ENCODE data around the gene FLYWCH2.
A peak's percentile ranks its signal among the peaks of the same experiment; 100 is the strongest.
"Not testable (repeated sequence)": the region's sequence is repeated elsewhere in the genome, so short reads cannot be mapped to it uniquely, and the experiment has no call there.

FLYWCH2 gene

DNA sequence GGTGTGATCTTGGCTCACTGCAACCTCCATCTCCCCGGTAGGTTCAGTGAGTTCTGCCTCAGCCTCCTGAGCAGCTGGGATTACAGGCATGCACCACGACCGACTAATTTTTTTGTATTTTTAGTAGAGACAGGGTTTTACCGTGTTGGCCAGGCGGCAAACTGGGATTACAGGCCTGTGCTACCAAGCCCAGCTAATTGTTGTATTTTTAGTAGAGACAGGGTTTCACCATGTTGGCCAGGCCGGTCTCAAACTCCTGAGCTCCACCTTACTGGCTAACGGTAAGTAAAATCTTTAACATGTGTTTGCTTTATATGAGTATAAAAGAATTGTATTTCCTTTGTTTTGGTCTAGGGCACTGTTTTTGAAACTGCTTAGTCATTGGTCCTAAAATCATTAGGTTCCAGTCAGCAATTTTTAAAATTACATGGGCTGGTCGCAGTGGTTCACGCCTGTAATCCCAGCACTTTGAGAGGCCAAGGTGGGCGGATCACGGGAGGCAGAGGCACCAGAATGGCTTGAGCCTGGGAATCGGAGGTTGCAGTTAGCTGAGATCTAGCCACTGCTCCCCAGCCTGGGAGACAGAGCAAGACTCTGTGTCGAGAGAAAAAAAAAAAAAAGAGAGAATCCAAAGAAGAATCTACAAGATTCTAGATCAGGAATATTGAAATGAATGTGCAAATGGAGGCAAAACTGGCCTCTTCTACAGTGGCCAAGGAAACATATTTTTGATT lies 32.3 kb downstream of the FLYWCH2 start:
- DNase-seq = no peak

DNA sequence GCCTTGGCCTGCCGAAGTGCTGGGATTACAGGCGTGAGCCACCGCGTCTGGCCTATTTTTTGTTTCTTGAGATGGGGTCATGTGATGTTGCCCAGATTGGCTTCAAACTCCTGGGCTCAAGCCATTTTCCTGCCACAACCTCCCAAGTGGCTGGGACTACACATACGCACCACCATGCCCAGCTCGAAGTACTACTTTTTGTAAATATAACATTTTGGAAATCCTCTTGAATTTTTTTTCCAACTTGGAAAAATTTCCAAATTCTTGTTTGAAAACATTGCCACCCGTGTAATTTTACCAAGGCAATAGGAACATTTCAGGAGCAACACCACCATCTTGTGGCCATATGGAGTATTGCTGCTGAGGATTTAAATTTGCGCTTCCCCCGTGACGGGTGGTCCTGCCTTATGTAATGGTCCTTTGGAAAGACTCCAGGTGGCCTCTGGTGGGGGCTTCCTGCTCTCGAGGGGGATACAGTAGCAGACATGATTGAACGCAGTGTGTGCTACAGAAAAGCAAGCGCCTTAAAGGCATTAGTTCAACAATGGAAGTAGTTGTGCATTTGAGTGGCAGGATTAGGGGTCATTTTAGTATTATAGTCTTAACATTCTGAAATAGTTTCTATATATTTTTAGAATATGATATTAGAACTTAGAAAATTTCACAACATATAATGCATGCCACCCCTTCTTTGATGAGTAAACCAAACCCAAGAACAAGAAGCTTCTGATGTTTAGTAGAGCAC lies 36.7 kb downstream of the FLYWCH2 start:
- peak; percentile 1 for DNase-seq

DNA sequence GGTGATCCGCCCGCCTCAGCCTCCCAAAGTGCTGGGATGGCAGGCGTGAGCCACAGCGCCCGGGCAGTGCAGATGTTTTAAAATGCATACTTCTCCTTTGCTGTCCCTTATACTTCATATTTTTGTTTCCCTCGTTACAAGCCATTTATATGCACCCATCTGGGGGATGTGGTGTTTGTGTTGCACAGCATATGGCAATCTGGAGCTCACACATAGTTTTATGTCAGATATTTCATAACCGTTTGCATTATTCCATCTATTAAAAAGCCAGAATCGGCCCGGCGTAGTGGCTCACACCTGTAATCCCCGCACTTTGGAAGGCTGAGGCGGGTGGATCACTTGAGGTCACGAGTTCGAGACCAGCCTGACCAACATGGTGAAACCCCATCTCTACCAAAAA lies 40.5 kb downstream of the FLYWCH2 start:
- no peak for DNase-seq

- no peak for DNase-seq
Observed at GRCh38 chr16:2924901-2925755, 42.1 kb downstream of the FLYWCH2 start.

DNA sequence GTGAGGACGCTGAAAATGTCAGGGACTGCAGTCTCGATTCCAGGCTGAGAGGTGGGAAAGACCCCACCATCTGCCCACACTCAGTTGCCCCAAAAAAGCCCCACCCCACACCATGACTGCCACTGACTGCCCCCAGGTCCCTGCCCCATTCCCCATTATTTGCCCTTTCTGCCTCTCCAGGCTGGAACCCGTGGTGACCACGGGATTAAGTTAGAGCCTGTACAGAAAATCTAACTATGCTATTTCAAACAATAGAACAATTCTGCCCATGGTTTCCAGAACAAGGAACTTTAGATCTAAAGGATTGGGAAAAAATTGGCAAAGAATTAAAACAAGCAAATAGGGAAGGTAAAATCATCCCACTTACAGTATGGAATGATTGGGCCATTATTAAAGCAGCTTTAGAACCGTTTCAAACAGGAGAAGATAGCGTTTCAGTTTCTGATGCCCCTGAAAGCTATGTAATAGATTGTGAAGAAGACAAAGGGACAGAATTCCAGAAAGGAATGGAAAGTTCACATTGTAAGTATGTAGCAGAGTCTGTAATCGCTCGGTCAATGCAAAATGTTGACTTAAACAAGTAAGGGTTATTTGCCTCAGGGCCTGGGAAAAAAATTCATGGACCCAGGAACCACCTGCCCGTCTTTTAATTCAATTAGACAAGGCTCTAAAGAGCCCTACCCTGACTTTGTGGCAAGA lies 43.1 kb downstream of the FLYWCH2 start:
- DNase-seq = no peak

DNA sequence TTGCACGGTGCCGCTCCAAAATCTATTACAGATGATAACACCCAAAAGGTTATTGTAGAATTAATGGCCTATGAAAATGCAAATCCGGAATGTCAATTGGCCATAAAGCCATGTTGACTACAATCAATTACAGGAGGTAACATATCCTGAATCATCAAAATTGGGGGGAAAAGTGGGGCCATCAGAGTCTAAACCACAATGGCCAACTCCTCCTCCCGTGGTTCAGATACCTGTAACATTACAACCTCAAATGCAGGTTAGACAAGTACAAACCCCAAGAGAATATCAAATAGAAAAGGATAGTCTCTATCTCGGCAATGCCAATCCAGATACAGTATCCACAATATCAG lies 43.6 kb downstream of the FLYWCH2 start:
- DNase-seq = no peak

DNA sequence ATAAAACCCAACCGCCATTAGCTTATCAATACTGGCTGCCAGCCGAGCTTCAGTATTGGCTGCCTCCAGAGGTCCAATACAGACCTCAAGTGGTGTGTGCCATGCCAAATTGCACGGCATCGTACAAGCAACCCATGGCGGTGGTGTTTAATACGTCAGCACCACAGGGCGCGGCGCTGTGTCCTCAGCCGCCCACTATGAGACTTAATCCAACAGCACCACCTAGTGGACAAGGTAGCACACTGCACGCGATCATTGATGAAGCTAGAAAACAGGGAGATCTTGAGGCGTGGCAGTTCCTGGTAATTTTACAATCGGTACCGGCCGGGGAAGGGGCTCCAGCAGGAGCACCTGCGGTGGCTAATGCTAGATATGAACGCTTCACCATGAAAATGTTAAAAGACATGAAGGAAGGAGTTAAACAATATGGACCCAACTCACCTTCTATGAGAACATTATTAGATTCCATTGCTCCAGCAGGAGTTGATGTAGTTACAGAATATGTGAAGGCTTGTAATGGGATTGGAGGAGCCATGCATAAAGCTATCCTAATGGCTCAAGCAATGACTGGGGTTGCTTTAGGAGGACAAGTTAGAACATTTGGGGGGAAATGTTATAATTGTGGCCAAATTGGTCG lies 44.1 kb downstream of the FLYWCH2 start:
- peak; percentile 88 for DNase-seq

DNA sequence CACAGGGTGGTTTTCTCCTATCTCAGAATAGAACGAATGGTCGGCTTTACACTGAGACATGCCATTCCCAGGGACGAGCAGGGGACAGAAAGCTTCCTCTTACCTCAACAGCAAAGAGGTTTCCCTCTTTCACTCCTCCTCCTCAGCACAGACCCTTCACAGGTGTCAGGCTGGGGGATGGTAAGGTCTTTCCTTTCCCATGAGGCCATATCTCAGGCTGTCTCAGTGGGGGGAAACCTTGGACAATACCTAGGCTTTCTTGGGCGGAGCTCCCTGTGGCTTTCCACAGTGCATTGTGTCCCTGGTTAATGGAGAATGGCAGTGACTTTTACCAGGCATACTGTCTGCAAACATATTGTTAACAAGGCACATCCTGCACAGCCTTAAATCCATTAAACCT lies 45.1 kb downstream of the FLYWCH2 start:
- not testable (repeated sequence) for DNase-seq

- DNase-seq = no peak
Observed at GRCh38 chr16:2928796-2929195, 45.8 kb downstream of the FLYWCH2 start.

DNA sequence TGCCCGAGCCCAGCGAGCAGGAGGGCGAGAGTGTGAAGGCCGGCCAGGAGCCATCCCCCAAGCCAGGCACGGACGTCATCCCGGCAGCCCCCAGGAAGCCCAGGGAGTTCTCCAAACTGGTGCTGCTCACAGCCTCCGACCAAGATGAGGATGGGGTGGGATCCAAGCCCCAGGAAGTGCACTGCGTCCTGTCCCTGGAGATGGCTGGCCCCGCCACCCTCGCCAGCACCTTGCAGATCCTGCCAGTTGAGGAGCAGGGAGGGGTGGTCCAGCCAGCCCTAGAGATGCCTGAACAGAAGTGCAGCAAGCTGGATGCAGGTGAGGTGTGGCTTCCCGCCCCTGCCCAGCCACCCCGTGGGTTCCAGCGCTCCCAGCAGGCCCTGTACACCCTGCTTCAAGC lies 46.7 kb downstream of the FLYWCH2 start:
- no peak for DNase-seq

GRCh38 chr16:2930236-2930635 lies 47.2 kb downstream of the FLYWCH2 start:
- no peak for DNase-seq

GRCh38 chr16:2931231-2931914 lies 48.4 kb downstream of the FLYWCH2 start:
- DNase-seq = not testable (repeated sequence)

DNA sequence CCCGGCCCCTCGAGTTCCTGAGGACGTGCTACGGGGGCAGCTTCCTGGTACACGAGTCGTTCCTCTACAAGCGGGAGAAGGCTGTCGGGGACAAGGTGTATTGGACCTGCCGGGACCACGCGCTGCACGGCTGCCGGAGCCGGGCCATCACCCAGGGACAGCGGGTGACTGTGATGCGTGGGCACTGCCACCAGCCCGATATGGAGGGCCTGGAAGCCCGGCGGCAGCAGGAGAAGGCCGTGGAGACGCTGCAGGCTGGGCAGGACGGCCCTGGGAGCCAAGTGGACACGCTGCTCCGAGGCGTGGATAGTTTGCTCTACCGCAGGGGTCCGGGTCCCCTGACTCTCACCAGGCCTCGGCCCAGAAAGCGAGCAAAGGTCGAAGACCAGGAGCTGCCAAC lies 50.1 kb downstream of the FLYWCH2 start:
- DNase-seq = no peak

GRCh38 chr16:2933701-2934100 lies 50.7 kb downstream of the FLYWCH2 start:
- no peak for DNase-seq

GRCh38 chr16:2934450-2934849 lies 51.4 kb downstream of the FLYWCH2 start:
- no peak for DNase-seq

- DNase-seq = no peak
Observed at GRCh38 chr16:2936436-2937011, 53.5 kb downstream of the FLYWCH2 start.

DNA sequence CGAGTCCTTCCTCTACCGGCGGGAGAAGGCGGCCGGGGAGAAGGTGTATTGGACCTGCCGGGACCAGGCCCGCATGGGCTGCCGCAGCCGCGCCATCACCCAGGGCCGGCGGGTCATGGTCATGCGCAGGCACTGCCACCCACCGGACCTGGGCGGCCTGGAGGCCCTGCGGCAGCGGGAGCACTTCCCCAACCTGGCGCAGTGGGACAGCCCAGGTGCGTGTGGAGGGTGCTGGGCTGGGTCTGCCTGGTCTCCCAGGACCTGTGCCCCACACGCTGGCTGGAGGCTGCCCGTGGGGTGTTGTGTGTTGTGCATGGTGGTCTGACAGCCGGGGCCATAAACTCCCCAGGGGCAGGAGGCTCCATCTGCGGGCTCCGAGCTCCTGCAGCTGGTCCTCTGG lies 54.2 kb downstream of the FLYWCH2 start:
- DNase-seq = no peak

DNA sequence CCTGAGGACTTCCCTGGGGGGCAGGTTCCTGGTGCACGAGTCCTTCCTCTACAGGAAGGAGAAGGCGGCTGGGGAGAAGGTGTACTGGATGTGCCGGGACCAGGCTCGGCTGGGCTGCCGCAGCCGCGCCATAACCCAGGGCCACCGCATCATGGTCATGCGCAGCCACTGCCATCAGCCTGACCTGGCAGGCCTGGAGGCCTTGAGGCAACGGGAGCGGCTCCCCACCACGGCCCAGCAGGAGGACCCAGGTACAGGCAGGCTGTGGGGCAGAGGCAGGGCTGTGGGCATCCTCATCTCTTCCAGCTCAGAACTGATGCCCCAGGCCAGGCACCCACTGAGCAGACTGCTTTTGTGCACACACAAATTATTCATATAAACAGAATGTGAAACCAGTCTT lies 55.2 kb downstream of the FLYWCH2 start:
- DNase-seq = no peak

DNA sequence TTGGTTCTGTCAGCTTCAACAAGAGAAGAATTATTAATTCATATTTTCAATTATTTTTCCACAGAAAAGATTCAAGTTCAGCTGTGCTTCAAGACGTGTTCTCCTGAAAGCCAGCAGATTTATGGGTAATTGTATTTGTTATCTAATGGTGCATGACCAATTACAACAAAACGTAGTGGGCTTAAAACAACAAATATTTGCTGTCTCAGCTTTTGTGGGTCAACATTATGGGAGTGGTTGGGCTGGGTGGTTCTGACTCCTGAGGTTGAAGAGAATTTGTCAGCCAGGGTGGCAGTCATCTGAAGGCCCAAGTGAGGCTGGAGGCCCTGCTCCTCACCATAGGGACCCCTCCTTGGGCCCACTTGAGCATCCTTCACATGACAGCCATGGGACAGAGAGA lies 57.0 kb downstream of the FLYWCH2 start:
- DNase-seq = no peak

- DNase-seq = no peak
Observed at GRCh38 chr16:2942045-2942444, 59.0 kb downstream of the FLYWCH2 start.

GRCh38 chr16:2943716-2944115 lies 60.7 kb downstream of the FLYWCH2 start:
- DNase-seq = not testable (repeated sequence)

DNA sequence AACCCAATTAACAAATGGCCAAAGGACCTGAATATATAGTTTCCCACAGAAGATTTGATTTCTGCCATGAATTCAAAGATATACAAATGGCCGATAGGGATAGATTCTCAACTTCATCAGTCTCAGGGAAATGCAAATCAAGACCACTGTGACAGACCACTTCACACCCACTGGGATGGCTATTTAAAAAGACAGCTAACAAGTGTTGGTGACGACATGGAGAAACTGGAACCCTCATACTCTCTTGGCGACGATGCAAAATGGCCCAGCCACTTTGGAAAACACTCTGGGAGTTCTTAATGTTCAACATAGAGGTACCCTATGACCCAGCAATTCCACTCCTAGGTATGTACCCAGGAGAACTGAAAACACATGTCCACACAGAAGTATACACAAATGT lies 63.6 kb downstream of the FLYWCH2 start:
- no peak for DNase-seq
